Measurements from ENCODE around the gene MAL.

MAL gene

GRCh38 chr2:95041824-95042442, 16.4 kb downstream of the MAL start:
- Histone ChIP-seq H3K27ac (ENCODE audit: low read depth, low read length) (no peak overlapping the region), H3K4me3 (ENCODE audit: low read depth, low read length) (no peak overlapping the region), H3K9me3 (ENCODE audit: control insufficient read depth, insufficient read depth, low read length) (no peaks in the 10 kb centered on the region; the same call in 1 of the 2 replicates), H3K27me3 (ENCODE audit: control insufficient read depth, insufficient read depth, low read length) (no peaks in the 10 kb centered on the region), H3K36me3 (ENCODE audit: control insufficient read depth, insufficient read depth, low read length) (no peaks in the 10 kb centered on the region), H3K9ac (ENCODE audit: low read depth, low read length) (no peak overlapping the region), H3K4me1 (ENCODE audit: control insufficient read depth, insufficient read depth, low read length) (peaks cover 7% of the 10 kb centered on the region; the same call in 1 of the 2 replicates)

- Histone ChIP-seq H3K9me3 (ENCODE audit: control insufficient read depth, insufficient read depth, low read length) (no peaks in the 10 kb centered on the region), H3K9ac (ENCODE audit: low read depth, low read length) (no peak overlapping the region), H3K36me3 (ENCODE audit: control insufficient read depth, insufficient read depth, low read length) (no peaks in the 10 kb centered on the region), H3K27ac (ENCODE audit: low read depth, low read length) (no peak overlapping the region), H3K27me3 (ENCODE audit: control insufficient read depth, insufficient read depth, low read length) (no peaks in the 10 kb centered on the region), H3K4me3 (ENCODE audit: low read depth, low read length) (no peak overlapping the region), H3K4me1 (ENCODE audit: control insufficient read depth, insufficient read depth, low read length) (peaks cover 7% of the 10 kb centered on the region; the same call in 1 of the 2 replicates)
Observed at GRCh38 chr2:95042472-95043271, 17.2 kb downstream of the MAL start.

GRCh38 chr2:95043300-95044093, 18.0 kb downstream of the MAL start:
- Histone ChIP-seq H3K27ac (ENCODE audit: low read depth, low read length) (no peak overlapping the region), H3K9ac (ENCODE audit: low read depth, low read length) (no peak overlapping the region), H3K4me1 (ENCODE audit: control insufficient read depth, insufficient read depth, low read length) (peaks cover 7% of the 10 kb centered on the region; the same call in 1 of the 2 replicates), H3K4me3 (ENCODE audit: low read depth, low read length) (no peak overlapping the region), H3K27me3 (ENCODE audit: control insufficient read depth, insufficient read depth, low read length) (no peaks in the 10 kb centered on the region), H3K9me3 (ENCODE audit: control insufficient read depth, insufficient read depth, low read length) (no peaks in the 10 kb centered on the region), H3K36me3 (ENCODE audit: control insufficient read depth, insufficient read depth, low read length) (no peaks in the 10 kb centered on the region)

DNA sequence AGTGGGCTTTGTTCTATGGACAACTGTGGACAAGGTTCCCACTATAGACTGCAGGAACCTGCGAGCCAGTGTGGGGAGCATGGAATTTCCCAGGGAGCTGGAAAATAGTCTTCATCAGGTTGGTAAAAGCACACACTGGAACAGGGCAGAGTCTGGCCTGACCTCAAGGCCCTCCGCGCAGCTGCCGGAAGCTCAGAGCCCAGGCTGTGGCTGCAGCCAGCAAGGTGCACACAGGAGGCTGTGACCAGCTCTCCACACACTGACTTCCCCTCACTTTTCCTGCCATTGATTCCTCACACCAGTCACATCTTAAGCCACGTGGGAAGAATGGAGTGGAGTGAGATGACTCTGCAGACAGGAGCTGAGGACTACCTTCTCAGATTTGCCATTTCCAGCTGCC, 19.1 kb downstream of the MAL start:
- H3K27me3 ChIP-seq (ENCODE audit: control insufficient read depth, insufficient read depth, low read length) = no peaks in the 10 kb centered on the region
- no peak overlapping the region for H3K9ac ChIP-seq (ENCODE audit: low read depth, low read length)
- no peak overlapping the region for H3K4me3 ChIP-seq (ENCODE audit: low read depth, low read length)
- peaks cover 7% of the 10 kb centered on the region; the same call in 1 of the 2 replicates for H3K4me1 ChIP-seq (ENCODE audit: control insufficient read depth, insufficient read depth, low read length)
- H3K9me3 ChIP-seq (ENCODE audit: control insufficient read depth, insufficient read depth, low read length) = no peaks in the 10 kb centered on the region
- no peak overlapping the region for H3K27ac ChIP-seq (ENCODE audit: low read depth, low read length)
- no peaks in the 10 kb centered on the region for H3K36me3 ChIP-seq (ENCODE audit: control insufficient read depth, insufficient read depth, low read length)

GRCh38 chr2:95046371-95047112, 21.0 kb downstream of the MAL start:
- Histone ChIP-seq H3K27ac (ENCODE audit: low read depth, low read length) (no peak overlapping the region), H3K4me1 (ENCODE audit: control insufficient read depth, insufficient read depth, low read length) (peaks cover 7% of the 10 kb centered on the region; the same call in 1 of the 2 replicates), H3K36me3 (ENCODE audit: control insufficient read depth, insufficient read depth, low read length) (no peaks in the 10 kb centered on the region), H3K4me3 (ENCODE audit: low read depth, low read length) (no peak overlapping the region), H3K27me3 (ENCODE audit: control insufficient read depth, insufficient read depth, low read length) (no peaks in the 10 kb centered on the region), H3K9ac (ENCODE audit: low read depth, low read length) (no peak overlapping the region), H3K9me3 (ENCODE audit: control insufficient read depth, insufficient read depth, low read length) (no peaks in the 10 kb centered on the region)

DNA sequence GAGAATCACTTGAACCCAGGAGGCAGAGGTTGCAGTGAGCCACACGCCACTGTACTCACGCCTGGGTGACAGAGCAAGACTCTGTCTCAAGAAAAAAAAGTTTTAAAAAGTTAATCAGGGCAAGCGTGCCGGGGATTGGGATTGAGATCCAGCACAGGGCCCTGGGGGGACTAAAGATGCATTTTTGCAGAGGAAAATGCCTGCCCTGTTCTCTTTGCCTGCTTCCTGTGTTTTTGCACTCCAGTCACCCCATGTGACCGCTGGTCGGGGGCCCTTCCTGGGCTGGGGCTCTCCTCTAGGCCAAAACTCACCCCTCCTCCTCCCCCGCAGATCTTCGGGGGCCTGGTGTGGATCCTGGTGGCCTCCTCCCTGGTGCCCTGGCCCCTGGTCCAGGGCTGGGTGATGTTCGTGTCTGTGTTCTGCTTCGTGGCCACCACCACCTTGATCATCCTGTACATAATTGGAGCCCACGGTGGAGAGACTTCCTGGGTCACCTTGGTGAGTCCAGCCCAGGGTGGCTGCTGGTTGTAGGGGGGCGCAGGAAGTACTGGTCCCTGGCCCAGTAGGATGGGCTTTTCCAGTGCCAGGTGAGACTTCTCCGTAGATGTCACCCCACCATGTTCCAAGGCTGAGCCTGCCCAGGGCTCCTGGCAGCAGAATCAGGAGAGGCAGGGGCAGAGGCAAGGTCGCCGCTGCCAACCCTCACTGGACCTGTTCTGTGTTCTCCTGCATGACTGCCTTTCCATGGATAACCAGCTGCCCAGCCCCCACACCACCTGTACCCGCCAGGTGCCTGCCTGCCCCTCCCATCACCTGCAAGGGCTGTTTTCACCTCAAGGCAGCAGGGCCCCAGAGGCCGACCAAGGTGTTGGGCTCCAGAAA, 22.4 kb downstream of the MAL start:
- Histone ChIP-seq H3K9me3 (ENCODE audit: control insufficient read depth, insufficient read depth, low read length) (no peaks in the 10 kb centered on the region), H3K4me3 (ENCODE audit: low read depth, low read length) (no peak overlapping the region), H3K4me1 (ENCODE audit: control insufficient read depth, insufficient read depth, low read length) (peaks cover 7% of the 10 kb centered on the region; the same call in 1 of the 2 replicates), H3K36me3 (ENCODE audit: control insufficient read depth, insufficient read depth, low read length) (no peaks in the 10 kb centered on the region), H3K9ac (ENCODE audit: low read depth, low read length) (no peak overlapping the region), H3K27me3 (ENCODE audit: control insufficient read depth, insufficient read depth, low read length) (no peaks in the 10 kb centered on the region), H3K27ac (ENCODE audit: low read depth, low read length) (no peak overlapping the region)

GRCh38 chr2:95048825-95049682, 23.5 kb downstream of the MAL start:
- H3K9ac ChIP-seq (ENCODE audit: low read depth, low read length) = no peak overlapping the region
- no peaks in the 10 kb centered on the region for H3K36me3 ChIP-seq (ENCODE audit: control insufficient read depth, insufficient read depth, low read length)
- no peaks in the 10 kb centered on the region for H3K9me3 ChIP-seq (ENCODE audit: control insufficient read depth, insufficient read depth, low read length)
- H3K4me1 ChIP-seq (ENCODE audit: control insufficient read depth, insufficient read depth, low read length) = no peaks in the 10 kb centered on the region
- no peak overlapping the region for H3K27ac ChIP-seq (ENCODE audit: low read depth, low read length)
- H3K27me3 ChIP-seq (ENCODE audit: control insufficient read depth, insufficient read depth, low read length) = no peaks in the 10 kb centered on the region
- H3K4me3 ChIP-seq (ENCODE audit: low read depth, low read length) = no peak overlapping the region

GRCh38 chr2:95049683-95049955, 24.1 kb downstream of the MAL start:
- Histone ChIP-seq H3K9ac (ENCODE audit: low read depth, low read length) (no peak overlapping the region), H3K27me3 (ENCODE audit: control insufficient read depth, insufficient read depth, low read length) (no peaks in the 10 kb centered on the region), H3K9me3 (ENCODE audit: control insufficient read depth, insufficient read depth, low read length) (no peaks in the 10 kb centered on the region), H3K4me3 (ENCODE audit: low read depth, low read length) (no peak overlapping the region), H3K27ac (ENCODE audit: low read depth, low read length) (no peak overlapping the region), H3K4me1 (ENCODE audit: control insufficient read depth, insufficient read depth, low read length) (no peaks in the 10 kb centered on the region), H3K36me3 (ENCODE audit: control insufficient read depth, insufficient read depth, low read length) (no peaks in the 10 kb centered on the region)

DNA sequence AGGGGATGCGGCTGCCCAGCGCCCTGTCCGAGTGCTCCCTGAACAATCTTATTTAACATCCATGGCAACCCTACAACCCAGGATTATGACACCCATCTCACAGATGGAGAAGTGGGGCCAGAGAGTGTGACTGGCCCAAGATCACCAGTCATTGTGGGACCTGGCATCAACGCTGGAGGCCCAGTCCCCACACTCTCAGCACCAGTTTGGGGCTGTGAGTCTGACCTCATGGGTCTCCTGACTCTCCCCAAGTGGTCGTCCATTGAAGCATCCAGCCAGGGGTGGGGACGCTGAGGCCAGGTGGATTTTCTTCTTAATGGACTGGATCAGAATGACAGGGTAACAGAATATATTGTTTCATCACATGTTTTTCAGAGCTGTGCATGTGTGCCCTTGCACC, 24.5 kb downstream of the MAL start:
- Histone ChIP-seq H3K4me1 (ENCODE audit: control insufficient read depth, insufficient read depth, low read length) (no peaks in the 10 kb centered on the region), H3K9ac (ENCODE audit: low read depth, low read length) (no peak overlapping the region), H3K9me3 (ENCODE audit: control insufficient read depth, insufficient read depth, low read length) (no peaks in the 10 kb centered on the region), H3K27ac (ENCODE audit: low read depth, low read length) (no peak overlapping the region), H3K4me3 (ENCODE audit: low read depth, low read length) (no peak overlapping the region), H3K36me3 (ENCODE audit: control insufficient read depth, insufficient read depth, low read length) (no peaks in the 10 kb centered on the region), H3K27me3 (ENCODE audit: control insufficient read depth, insufficient read depth, low read length) (no peaks in the 10 kb centered on the region)
